OCI-M2 (cell line): ENCODE results near the gene NOS1.
"Not testable (repeated sequence)": the region's sequence is repeated elsewhere in the genome, so short reads cannot be mapped to it uniquely, and the experiment has no call there.

Source experiments
- DNase-seq: peaks from one replicate; lab custom pipeline; 2025; ENCODE audit not compliant: unreplicated experiment; lab: John Stamatoyannopoulos, UW

Gene NOS1

DNA sequence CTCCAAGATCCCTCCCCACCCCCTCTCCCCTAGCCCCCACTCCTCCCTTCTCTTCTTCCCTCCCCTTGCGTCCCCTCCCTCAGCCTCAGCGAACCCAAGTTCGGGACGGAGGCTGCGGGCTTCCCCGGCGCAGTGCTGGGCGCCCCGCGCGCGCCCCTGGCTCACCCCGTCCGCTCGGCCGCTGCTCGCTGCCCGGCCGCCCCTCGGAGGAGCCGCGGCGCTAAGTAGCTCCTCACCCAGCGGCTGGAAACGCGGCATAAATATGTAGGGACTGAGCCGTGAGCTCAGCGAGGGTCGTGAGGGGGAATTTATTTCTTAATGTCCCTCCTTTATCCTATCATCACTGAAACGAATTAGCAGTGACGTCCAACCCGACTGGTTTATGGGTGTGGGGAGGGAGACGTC lies at the start of gene NOS1:
Gene NOS1 (minus strand): TSS at position 280 of the 405 bp plus-strand sequence. CDS start 30,557 bp downstream, outside the sequence.
- DNase-seq: no peak

DNA sequence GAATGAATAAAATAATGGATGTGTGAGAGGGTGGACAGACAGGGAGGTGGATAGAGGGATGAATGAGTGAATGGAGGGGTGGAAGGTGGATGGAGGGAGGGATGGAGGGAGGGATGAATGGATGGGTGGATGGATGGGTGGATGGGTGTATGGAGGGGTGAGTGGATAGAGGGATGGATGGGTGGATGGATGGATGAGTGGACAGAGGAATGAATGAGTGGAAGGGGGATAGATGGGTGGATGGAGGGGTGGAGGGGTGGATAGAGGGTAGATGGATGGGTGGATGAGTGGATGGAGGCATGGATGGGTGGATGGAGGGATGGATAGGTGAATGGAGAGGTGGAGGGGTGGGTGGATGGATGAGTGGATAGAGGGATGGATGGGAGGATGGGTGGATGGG lies 47.9 kb upstream of the NOS1 start:
- no peak for DNase-seq

DNA sequence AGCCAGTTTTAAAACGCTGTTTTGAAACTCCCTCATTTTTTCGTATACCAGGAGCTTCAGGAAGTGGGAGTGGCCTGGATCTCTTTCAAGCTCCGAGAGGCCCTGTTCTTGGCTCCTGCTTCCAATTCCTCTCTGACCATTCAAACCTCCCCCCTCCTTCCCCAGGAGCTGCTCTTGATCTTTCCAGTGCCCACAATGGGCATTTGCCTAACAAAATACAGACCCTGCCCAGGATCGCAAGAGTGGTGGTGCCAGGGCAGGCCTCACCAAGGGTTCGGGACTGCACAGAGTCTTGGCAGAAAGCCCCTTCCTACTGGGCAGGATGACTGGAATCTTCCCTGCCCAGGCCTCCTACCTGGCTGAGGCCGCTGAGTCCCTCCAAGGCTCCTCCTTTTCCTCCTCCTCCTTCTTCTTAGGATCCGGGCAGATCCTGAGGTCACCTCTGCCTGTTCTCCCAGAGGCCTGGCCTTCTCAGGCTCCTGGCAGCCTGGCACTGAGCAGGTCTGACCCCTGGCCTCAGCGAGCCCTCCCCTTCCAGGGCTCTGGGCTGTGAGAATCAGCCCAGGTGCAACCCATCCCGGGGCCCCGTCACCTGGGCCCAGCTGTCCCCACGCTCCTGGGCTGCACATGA lies 46.9 kb upstream of the NOS1 start:
- DNase-seq: no peak

DNA sequence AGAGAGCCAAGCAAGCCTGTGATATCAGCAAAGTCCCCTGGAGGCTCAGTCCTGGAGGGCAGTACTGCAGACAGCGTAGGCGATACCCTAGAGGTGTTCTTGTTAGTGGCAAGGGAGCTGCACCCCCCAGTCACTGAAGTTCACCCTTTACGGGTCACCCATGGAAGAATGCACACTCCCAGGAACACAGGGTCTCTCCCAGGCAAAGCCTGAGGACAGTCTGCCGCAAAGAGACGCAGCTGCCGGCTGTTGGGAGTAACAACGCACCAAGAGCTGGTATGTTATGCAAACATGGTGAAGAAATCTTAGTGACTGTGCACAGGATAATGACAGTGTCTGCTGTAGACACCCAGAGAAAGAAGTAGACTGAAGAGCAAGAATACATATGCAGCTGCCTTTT lies 43.5 kb upstream of the NOS1 start:
- DNase-seq: no peak

DNA sequence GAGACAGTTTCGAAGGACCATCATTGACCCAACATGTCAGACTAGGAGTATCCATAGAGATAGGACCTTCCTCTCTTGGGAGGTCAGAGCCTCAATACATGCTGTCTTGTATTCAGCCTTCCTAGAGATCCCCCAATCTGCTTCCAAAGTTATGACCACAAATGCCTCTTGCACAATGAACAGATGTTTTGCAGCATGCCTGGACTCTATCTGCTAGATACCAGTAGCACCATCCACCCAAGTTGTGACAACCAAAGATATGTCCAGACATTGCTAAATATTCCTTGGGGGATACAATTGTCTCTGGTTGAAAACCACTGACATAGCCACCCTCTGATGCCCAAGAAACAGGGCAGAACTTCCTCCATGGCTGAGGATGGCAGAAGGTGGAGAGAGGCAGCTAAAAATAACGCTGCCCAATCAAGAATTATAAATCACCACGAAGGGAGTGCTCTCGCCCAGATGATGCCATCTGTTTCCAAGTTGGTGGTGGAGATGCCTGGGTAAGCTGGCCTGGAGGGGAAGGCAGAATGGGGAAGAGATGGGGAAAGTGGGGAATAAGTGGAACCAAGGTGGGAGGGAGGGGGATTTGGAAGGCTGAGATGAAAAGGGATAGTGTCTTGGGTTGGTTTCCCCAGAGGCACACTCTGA lies 42.9 kb upstream of the NOS1 start:
- no peak for DNase-seq

DNA sequence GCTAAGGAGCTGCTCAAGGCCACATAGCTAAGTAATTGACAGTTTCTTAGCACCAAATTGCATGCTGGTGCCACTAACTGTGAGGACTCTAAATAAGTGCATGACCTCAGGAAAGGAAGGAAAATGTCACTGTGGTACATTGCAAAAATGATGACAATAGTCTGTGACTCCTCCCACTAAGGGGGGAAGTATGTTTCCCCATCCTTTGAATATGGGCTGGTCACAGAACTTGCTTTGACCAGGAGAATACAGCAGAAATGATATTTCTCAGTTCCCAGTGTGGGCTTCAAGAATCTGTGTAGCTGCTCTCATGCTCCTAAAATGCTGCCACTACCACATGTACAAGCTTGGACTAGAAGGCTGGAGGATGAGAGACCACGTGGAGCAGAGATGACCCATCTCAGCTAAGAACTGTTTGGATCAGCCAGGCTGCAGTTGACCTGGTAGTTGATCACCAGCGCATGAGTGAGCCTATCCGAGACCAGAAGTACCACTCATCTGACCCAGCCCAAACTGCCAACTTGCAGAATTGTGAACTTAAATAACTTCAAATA lies 42.2 kb upstream of the NOS1 start:
- DNase-seq: no peak

DNA sequence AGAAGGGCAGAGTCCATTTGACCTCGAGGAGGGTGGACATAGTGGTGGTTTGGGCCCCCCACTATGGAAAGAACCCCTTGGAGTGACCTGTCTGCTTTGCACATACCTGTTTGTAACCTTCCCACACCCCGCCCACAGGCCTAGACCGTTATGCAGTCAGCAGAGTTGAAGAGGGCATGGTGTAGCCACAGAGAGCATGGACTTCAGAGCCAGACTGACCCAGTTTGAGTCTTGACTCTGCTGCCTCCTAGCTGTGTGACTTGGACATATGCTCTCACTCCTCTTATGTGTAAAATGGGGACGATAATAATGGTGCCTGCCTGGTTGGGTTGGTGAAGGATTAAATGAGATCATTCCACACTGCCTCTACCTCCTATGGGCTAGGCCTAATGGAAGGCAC lies 40.9 kb upstream of the NOS1 start:
- DNase-seq: no peak

DNA sequence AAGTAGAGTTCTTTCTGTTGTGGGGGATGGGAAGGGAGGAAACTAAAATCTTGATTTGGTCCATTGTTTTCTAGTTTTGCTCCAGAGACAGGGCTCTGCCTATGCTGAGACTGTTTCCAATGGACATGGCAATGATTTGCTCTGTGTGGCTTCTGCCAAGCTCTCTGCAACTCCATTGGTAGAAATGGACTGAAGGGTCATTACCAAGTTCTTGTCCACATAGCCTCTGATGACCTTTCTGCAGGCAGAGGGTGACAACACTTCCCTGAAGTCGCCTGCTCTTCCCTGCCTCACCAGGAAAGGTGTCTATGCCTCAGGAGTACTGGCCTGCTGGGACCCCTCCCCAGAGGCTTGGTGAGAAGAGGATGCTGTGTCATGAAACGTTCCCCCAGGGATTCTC lies 39.5 kb upstream of the NOS1 start:
- DNase-seq: no peak

DNA sequence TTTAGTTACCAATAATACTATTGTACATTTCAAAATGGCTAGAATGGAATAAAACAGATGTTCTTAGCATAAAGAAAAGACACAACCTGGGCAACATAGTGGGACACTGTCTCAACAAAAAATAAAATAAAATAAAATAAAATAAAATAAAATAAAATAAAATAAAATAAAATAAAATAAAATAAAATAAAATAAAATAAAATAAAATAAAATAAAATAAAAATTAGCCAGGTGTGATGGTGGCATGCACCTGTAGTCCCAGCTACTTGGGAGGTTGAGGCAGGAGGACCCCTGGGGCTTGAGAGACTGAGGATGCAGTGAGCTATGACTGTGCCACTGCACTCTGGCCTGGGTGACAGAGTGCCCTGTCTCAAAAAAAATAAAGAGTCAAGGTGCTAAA lies 37.1 kb upstream of the NOS1 start:
- DNase-seq: not testable (repeated sequence)

DNA sequence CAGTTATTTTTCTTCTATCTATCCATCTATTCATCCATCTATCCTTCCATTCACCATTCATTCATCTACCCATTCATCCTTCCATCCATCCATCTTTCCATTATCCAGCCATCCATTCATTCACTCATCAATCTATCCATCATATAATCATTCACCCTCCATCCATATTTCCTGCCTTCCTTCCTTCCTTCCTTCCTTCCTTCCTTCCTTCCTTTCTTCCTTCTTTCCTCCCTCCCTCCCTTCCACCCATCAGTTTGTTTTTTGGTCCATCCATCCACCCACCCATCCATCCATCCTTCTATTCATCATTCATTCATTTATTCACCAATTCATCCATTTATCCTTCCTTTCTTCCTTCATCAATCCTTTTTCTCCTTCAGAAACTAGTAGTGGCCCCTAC lies 34.3 kb upstream of the NOS1 start:
- no peak for DNase-seq

DNA sequence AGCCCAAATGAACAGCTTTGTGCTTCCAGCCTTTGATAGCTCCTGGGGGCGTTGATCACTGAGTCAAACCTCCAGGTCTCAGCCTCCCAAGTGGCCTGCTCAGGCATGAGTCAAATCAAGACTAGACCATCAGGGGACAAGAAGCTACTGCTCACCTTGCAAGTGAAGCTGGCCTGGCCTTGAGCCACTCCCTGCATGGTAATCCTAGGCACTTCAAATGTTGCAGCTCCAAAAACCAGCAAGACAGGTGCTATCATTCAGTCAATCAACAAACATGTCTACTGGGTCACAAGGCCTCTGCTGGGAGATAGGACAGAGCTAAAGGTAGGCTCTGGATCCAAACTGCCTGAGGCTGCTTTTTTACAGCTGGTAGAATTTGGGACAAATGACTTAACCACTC lies 33.1 kb upstream of the NOS1 start:
- DNase-seq: no peak

DNA sequence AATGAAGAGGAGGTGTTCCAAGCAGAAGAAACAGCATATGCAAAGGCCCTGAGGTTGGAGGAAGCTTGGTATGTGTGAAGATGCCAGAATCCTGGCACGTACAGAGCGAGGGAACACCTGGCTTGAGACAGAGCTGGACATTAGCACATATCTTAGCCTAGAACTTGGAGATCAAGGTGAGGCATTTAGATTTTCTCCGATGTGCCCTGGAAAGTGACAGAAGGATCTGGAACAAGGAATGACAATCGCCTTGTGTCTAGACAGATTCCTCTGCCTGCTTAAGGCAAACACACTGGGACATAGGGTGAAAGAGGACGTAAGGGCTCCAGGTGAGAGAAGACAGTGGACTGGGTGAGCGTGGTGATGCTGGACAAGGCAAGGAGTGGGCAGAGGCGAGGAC lies 32.2 kb upstream of the NOS1 start:
- no peak for DNase-seq

DNA sequence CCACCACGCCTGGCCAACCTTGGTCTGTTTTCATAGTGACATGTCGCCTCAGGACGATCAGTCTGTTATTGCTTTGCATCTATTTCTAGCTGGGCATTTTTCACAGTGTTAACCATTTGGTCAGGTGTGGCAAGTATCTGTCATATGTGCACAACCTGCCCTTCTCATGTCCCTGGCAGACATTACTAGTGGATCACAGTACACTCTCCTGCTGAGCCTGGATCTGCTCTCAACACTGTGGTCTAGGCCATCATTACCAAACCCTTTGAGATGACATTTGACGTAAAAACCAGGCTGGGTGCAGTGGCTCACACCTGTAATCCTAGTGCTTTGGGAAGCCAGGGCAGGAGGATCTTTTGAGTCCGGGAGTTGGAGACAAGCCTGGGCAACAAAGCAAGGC lies 29.4 kb upstream of the NOS1 start:
- DNase-seq: no peak

DNA sequence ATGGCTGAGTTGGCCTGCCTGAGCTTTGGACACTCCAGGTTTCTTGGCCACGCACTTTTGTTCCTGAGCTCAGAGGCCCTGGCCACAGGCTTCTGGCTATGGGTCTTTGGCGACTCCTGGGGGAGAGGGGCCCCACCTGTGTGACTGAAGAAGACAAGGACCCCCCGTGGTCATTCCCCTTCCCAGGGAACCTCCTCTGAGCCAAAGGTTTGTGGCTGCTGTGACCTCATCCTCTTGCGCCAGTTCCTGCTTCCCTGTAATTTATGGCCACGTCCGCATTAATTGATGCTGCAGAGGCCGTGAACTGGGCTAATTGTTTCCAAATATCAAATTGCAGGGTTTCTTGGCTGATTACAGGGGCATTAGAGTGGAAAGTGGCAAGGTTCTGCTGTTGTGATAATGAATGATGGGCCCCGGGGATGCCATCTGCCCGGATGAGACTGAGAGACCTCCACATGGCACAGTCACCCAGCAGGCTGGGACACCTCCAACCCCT lies 27.6 kb upstream of the NOS1 start:
- DNase-seq: no peak

DNA sequence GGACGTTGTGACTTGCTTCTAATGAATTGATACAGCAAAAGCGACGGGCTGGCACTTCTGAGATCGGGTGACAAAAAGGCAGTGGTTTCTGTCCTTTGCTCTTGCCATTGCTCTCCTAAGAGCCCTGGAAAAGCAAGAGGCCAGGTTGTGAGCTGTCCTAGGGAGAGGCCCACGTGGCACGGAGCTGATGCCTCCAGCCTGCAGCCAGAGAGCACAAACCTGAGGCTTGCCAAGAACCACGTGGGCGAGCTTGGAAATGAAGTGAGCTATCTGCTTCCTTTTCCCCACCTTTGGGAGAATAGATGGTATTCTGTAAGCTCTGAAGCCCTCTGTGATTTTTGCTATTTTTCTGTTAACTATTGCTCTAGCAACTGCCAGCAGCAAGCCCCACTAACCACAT lies 26.4 kb upstream of the NOS1 start:
- no peak for DNase-seq

DNA sequence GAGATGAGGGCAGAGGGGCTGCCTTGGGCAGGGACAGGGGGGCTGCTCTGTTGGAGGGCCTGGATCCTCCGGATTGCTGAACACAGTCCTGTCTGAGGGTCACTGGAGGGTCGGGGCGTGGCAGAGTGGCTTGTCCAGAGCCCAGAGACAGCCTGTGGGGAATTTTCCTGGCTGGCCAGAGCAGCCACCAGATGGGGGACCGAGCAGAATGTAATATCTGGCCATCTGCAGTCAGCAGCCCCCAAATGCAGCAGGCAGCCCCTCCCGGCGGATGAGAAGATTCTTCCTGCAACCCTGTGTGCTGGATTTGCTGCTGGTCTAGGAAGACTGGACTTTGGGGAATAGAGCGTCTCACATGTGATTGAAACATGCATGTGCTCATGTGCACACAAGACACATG lies 23.3 kb upstream of the NOS1 start:
- DNase-seq: no peak

DNA sequence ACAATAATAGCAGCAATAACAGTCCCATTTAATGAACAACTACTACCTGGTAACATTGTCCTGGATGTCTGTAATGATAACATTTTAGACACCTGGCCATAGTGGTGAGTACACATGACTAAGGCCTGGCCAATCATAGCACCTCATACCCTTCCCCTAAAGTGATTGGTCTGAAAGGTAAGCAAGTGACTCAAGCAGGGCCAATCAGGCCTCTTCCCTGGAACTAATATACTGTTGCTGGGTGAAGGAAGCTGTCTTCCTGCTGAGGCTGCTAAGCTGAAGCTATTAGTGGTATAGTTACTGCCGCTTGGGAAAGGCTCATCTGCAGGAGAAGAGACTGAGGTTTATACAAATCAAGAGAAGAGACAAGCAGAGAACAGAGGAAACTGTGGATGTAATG lies 18.7 kb upstream of the NOS1 start:
- DNase-seq: no peak

DNA sequence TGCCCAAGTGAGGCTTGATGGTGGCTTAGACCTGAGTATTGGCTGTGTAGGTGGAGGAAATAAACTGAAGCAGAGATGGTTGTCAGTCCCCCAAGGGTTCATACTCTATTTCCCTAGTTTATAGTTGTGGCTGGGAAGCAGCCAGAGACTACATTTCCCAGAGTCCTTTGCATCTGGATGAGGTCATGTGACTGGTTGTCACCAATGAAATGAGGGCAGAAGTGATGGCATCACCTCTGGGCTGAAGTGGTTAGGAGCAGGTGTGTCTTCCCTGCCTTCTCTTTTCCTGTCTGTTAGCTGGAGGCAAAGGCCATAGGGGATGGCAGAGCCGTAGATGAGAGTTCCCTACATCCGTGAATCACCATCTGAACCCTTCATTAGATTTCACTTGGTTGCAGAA lies 16.3 kb upstream of the NOS1 start:
- DNase-seq: no peak

DNA sequence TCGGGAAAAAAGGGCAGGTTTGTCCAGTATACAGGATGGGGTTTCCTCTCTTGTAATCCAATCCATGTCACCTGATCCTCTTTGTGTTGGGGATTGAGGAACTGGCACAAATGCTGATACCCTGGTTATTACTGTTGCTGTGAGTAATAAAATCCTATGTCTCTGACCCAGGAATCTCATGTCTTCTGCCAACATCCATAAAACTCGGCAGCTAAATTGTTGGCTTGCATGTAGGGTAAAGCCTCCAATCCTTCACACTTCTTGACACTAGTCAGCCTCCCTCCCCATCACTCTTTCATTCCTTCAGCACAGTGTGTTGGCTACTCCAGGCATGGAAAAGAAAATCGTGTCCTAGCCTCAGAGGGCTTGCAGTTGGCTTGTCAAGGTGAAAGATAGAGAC lies 9.2 kb upstream of the NOS1 start:
- DNase-seq: no peak

DNA sequence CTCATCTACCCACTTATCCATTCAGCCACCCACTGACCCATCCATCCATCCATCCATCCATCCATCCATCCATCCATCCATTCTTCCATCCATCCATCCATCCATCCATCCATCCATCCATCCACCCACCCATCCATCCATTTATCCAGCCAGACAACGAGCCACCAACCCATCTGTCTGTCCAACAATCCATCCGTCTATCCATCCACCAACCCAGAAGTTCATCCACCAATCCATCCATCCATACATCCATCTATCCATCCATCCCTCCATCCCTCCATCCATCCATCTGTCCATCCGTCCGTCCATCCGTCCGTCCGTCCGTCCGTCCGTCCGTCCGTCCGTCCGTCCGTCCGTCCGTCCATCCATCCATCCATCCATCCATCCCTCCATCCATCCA lies 8.6 kb upstream of the NOS1 start:
- not testable (repeated sequence) for DNase-seq

DNA sequence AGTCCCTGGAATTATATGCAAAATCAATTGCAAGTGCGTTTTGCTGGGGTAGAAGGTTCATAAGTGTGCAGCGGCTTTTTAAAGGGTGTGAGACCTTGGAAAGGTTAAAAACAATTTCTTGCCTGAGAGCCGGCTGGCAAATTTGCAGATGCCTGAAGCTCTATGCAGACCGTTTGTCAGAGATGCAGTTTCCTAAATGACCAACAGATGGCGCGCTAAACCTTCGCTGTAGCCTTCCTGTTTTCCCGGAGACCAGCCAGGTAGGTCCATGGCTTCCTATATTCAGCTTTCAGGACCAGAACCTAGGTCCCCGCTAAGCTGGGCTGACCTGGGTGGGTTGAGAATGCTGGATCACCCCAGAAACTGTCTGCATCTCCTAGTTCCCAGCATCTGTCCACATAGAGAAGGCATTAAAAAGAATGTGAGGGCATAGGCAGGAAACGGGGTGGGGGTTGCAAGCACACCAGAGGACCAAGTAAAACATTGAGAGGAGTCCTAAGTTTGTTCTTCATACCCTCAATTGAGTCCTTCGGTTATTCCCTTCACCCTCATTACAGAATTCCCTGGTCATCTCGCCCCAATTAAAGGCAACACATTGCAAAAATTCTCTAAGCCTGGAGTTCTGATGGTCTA lies 5.7 kb upstream of the NOS1 start:
- DNase-seq: peak; percentile 1

DNA sequence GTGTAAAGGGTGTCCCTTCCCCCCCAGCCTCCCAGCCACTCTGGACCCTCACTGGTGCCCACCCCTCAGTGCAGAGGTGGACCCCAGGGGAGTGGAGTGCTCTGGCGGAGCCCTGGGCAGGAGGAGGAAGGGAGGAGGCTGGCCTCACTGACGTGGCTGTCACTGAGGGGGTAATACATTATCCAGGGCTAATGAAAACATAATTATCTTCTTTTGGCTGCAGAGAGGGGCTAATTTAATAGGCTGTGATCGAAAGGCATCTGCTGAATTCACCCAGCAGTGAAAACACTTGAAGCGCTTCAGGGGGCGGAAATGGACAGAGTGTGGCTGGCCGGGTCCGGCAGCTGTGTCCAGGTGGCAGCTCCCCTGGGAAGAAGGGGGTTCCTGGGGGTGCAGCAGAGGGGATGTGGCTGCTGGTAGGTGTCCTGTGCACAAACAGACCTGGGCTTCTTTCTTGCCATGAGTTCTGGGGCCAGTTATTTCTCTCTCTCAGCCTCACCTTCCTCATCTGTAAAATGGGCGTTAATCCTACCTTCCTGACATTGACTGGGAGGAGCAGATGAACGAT lies 3.7 kb upstream of the NOS1 start:
- DNase-seq: no peak
